Uterus (tissue), 4 donors: Measurements from ENCODE around the gene FAM174C. TPM values are rescaled to one million over a fixed set of nuclear protein-coding genes. Genes with fewer than 3 reads are reported as not detected.

Source experiments
- DNase-seq, 2 donors: peaks; one replicate each; pipeline ENCODE4 v3.0.0-alpha.2; 2019 to 2020
- H3K27ac ChIP-seq, 2 donors: fragments of 200-600 bp; sonication (generic); 1 replicate in 1 of 2; 2 replicates in 1 of 2; pipeline ENCODE4 v1.5.1; 2016 to 2018
- H3K27me3 ChIP-seq, 2 donors: fragments of 200-600 bp; sonication (generic); one replicate each; pipeline ENCODE4 v1.5.1; 2018 to 2019; ENCODE audit warnings: control low read depth in 1 of 2
- H3K36me3 ChIP-seq, 2 donors: fragments of 200-600 bp; sonication (generic); one replicate each; pipeline ENCODE4 v1.5.1; 2019; ENCODE audit warnings: control low read depth in 1 of 2
- H3K4me1 ChIP-seq, 2 donors: fragments of 200-600 bp; sonication (generic); one replicate each; pipeline ENCODE4 v1.5.1; 2018 to 2019; ENCODE audit warnings: control low read depth in 1 of 2
- H3K4me3 ChIP-seq, 2 donors: fragments of 200-600 bp; sonication (generic); 1 replicate in 1 of 2; 2 replicates in 1 of 2; pipeline ENCODE4 v1.5.1; 2018 to 2019; ENCODE audit warnings: mild to moderate bottlenecking in 1 of 2
- H3K9me3 ChIP-seq, 2 donors: fragments of 200-600 bp; sonication (generic); one replicate each; pipeline ENCODE4 v1.5.1; 2019; ENCODE audit warnings: control low read depth in 1 of 2
- POLR2A ChIP-seq, 2 donors: fragments of 450-650 bp; IDR thresholded peaks; one replicate each; pipeline ENCODE4 v1.6.1; 2016; ENCODE audit warnings: antibody characterized with exemption in 2 of 2, mild to moderate bottlenecking in 1 of 2, moderate library complexity in 1 of 2
- intact Hi-C: fragments of 100-400 bp; cut with DNase I; formaldehyde crosslinking; loops from one replicate; pipeline ENCODE4 v1.15.1; 2023; ENCODE audit warnings: low total_unique reads
- total RNA-seq, 4 donors: library from RNA; depleted of rRNA in 3 of 4; stranded (reverse); fragments of >200 nt in 3 of 4; gene quantifications; one replicate each; pipeline versions ENCODE4 v1.1.0 to v1.2.4, GENCODE V29; 2014 to 2023
- TF ChIP-seq, protein P1 (sequence below), 4 experiments: fragments of 200-600 bp in 2 of 4; fragments of 450-650 bp in 2 of 4; sonication (generic) in 2 of 4; IDR thresholded peaks; one replicate each; pipeline ENCODE4 v1.5.1; 2016 to 2019; ENCODE audit warnings: antibody characterized with exemption in 4 of 4, mild to moderate bottlenecking in 2 of 4, moderate library complexity in 1 of 4
- donor health status: DM: yes; HTN: yes; CAD: no.

The FAM174C gene
- total RNA-seq, 4 donors from 2014 or later = 2.1 to 24.3 (median 7.1) TPM

DNA sequence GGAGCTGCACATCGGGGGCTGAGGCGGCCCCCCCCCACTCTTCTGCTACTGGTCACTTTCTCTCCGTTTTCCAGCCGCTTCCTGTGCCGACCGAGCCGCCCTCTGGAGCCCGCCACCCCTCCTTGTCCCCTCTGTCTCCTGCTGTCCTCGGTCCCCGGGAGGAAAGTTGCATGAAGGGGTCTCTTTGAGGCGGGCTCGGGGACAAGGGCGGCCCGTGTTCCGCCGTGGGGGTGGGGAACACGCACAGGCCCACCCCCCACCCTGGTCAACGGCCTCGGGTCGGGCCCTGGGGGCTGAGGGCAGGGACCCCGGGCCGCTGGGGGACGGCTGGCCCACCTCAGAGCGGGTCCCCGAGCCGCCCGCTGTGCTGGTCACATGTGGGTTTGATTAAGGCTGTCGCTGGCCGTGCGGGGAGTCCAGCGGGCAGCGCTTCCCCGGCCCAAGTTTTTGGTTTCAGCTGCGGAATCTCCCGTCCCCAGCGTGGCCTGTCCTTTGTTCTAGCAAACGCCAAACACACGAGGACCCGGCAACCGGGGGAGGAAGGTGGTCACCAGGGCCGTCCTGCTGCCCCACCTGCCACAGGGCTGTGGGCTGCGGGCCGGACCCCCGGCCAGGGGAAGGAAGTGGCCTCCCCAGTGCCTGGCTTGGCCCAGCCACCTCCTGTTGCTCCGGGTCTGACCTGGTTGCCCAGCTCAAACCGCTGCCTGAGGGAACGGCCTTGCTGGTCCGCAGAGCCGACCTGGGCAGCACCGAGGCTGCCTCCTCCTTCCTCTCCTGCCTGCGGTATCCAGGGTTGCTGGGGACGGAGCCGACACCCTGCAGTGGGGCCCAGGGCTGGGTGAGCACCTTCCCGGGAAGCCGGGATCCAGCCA lies 12.3 kb downstream of the FAM174C start:
- peaks cover 22 to 36% of the 10 kb centered on the region in 2 donors for H3K27me3 ChIP-seq
- H3K36me3 ChIP-seq = no peaks in the 10 kb centered on the region
- TF ChIP-seq, protein P1, sequence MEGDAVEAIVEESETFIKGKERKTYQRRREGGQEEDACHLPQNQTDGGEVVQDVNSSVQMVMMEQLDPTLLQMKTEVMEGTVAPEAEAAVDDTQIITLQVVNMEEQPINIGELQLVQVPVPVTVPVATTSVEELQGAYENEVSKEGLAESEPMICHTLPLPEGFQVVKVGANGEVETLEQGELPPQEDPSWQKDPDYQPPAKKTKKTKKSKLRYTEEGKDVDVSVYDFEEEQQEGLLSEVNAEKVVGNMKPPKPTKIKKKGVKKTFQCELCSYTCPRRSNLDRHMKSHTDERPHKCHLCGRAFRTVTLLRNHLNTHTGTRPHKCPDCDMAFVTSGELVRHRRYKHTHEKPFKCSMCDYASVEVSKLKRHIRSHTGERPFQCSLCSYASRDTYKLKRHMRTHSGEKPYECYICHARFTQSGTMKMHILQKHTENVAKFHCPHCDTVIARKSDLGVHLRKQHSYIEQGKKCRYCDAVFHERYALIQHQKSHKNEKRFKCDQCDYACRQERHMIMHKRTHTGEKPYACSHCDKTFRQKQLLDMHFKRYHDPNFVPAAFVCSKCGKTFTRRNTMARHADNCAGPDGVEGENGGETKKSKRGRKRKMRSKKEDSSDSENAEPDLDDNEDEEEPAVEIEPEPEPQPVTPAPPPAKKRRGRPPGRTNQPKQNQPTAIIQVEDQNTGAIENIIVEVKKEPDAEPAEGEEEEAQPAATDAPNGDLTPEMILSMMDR (IDR thresholded peaks at IDR 0.05) = no peak
- no peak for TF ChIP-seq POLR2A (IDR thresholded peaks at IDR 0.05)
- intact Hi-C loops = no loop called here
- no peak for DNase-seq
- peaks cover 0 to 5% of the 10 kb centered on the region in 2 donors for H3K4me1 ChIP-seq
- H3K9me3 ChIP-seq = no peaks in the 10 kb centered on the region
- H3K27ac ChIP-seq = no peak overlapping the region
- no peak overlapping the region for H3K4me3 ChIP-seq

DNA sequence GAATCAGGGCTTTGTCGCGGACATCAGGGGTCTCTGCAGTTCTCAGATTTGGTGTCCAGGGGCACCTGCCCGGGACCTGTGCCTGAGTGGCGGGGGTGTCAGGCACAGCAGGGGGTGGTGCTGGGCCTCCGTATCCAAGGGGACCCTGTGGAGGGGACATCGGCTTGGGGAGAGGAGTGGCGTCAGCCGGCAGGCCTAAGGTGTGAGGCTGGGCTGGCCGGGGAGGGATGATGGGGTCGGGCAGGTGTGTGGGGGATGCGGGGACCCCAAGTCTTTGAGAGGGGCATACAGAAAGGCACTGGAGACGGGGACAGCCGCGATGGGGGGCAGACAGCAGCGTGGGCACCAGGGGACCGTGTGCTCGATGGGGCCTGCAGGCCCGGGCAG lies 12.9 kb downstream of the FAM174C start:
- Histone ChIP-seq H3K27ac (no peak overlapping the region), H3K4me3 (no peak overlapping the region), H3K9me3 (no peaks in the 10 kb centered on the region), H3K36me3 (no peaks in the 10 kb centered on the region), H3K4me1 (peaks cover 0 to 5% of the 10 kb centered on the region in 2 donors), H3K27me3 (peaks cover 22 to 38% of the 10 kb centered on the region in 2 donors)
- intact Hi-C loops = no loop called here
- DNase-seq = no peak
- no peak for TF ChIP-seq POLR2A (IDR thresholded peaks at IDR 0.05)
- TF ChIP-seq, protein P1 (IDR thresholded peaks at IDR 0.05) = no peak

DNA sequence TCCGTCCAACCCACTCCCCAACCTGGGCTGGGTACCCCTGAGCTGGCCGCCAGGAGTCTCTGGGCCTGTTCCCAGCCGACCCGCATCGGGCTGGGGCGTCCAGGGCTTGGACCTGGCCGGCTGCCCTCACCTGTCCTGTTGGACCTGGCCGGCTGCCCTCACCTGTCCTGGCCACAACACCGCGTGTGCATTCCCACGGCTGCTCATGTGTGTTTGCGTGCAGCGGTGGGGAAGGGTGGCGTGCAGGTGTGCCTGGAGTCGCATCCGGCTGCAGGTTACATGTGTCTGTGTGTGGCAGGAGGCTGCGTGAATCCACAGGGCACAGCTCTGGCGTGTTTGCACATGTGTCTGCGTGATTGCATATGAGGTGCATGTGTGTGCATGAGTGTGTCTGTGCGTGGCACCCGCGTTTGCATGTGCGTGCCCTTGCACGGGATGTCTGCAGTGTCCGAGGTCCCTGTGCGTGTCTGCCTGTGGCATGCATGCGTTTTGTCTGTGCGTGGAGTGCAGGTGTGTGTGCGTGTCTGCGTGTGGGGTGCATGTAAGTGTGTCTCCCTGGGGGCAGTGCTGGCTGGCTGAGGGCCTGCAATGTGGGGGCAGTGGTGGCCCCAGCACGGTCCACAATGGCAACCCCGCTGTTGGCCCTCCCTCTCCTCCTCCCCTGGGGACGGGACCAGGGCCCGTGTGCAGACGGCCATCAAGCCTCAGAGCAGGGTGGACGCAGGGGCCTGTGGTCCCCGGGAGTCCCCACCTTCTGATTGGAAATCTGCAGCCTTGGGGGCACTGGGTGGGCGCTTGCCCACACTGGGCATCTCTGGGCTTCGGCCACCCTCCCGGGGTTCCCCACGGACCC lies 13.7 kb downstream of the FAM174C start:
- intact Hi-C loops = no loop called here
- Histone ChIP-seq H3K4me1 (peaks cover 0 to 5% of the 10 kb centered on the region in 2 donors), H3K9me3 (no peaks in the 10 kb centered on the region), H3K27ac (no peak overlapping the region), H3K4me3 (no peak overlapping the region), H3K27me3 (peaks cover 23 to 32% of the 10 kb centered on the region in 2 donors), H3K36me3 (no peaks in the 10 kb centered on the region)
- TF ChIP-seq, protein P1 (IDR thresholded peaks at IDR 0.05) = no peak
- no peak for TF ChIP-seq POLR2A (IDR thresholded peaks at IDR 0.05)
- DNase-seq = no peak

DNA sequence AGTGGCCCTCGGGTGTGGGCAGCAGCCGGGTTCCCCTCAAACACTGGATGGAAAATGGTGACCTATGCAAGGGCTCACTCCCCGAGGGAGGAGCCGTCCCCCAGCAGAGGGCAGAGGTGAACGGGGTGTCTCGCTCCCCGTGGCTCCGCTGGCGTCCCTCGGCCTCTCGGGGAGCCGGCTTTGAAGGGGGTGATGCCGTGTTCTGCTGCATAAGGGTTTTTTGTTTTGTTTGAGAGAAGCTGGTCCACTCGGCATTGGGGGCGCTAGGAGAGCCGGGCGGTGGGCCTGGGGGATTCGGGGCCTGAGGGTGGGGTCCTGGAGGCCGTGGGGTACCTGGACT lies 14.3 kb downstream of the FAM174C start:
- intact Hi-C loops = no loop called here
- Histone ChIP-seq H3K27ac (no peak overlapping the region), H3K4me3 (no peak overlapping the region), H3K27me3 (peaks cover 23 to 27% of the 10 kb centered on the region in 2 donors), H3K36me3 (no peaks in the 10 kb centered on the region), H3K4me1 (peaks cover 0 to 5% of the 10 kb centered on the region in 2 donors), H3K9me3 (no peaks in the 10 kb centered on the region)
- TF ChIP-seq, protein P1 (IDR thresholded peaks at IDR 0.05) = no peak
- TF ChIP-seq POLR2A (IDR thresholded peaks at IDR 0.05) = no peak
- no peak for DNase-seq
